Effector memory CD4-positive, alpha-beta T cell (primary cell): ENCODE measurements around the gene C2orf72.
"Not testable (repeated sequence)": the region's sequence is repeated elsewhere in the genome, so short reads cannot be mapped to it uniquely, and the experiment has no call there.

Experiments used
- DNase-seq, 3 donors: peaks; one replicate each; pipeline ENCODE4 v3.0.0-alpha.2; 2020
- H3K27ac ChIP-seq: 2 replicates; pipeline ENCODE4 v1.7.0; 2013; ENCODE audit warnings: mild to moderate bottlenecking, low read length, moderate library complexity; ENCODE audit not compliant: insufficient read depth, poor library complexity, severe bottlenecking
- H3K27me3 ChIP-seq: replicated peaks from 2 replicates; pipeline ENCODE4 v1.7.0; 2013; ENCODE audit warnings: mild to moderate bottlenecking, low read length; ENCODE audit not compliant: insufficient read depth, control insufficient read depth, poor library complexity, severe bottlenecking
- H3K36me3 ChIP-seq: 2 replicates; pipeline ENCODE4 v1.7.0; 2013; ENCODE audit warnings: mild to moderate bottlenecking, low read length, moderate library complexity; ENCODE audit not compliant: control insufficient read depth, insufficient read depth
- H3K4me1 ChIP-seq: 2 replicates; pipeline ENCODE4 v1.7.0; 2013; ENCODE audit warnings: low read length, mild to moderate bottlenecking; ENCODE audit not compliant: control insufficient read depth, insufficient read depth, poor library complexity, severe bottlenecking
- H3K4me3 ChIP-seq: 2 replicates; pipeline ENCODE4 v1.7.0; 2013; ENCODE audit warnings: low read length, low read depth, mild to moderate bottlenecking; ENCODE audit not compliant: insufficient read depth, poor library complexity, severe bottlenecking
- H3K9me3 ChIP-seq: 2 replicates; pipeline ENCODE4 v1.7.0; 2013; ENCODE audit warnings: mild to moderate bottlenecking, low read length, moderate library complexity; ENCODE audit not compliant: control insufficient read depth

The C2orf72 gene

DNA sequence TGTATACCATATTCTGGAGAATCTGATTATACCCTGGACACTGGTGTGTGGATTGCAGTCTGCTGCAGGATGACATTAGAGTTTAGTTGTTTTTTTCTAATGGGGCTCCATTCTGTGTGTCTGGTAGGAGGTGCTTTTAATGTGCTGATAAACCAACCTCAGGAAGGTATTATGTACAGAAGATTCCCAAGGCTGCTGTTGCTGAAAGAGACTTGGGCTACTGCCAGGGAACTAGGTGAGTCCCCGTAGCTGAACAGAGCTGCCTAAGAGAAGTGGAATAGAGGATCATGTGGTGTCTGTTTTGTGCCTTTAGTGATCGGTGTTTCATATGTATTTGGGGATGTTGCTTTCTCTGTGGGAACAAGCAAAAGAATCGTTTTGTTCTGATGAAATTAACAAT, 24.9 kb upstream of the C2orf72 start:
- no peaks in the 10 kb centered on the region for H3K27me3 ChIP-seq
- no peaks in the 10 kb centered on the region for H3K4me1 ChIP-seq
- H3K4me3 ChIP-seq, result no peak overlapping the region
- no peak for DNase-seq
- no peaks in the 10 kb centered on the region for H3K36me3 ChIP-seq
- no peaks in the 10 kb centered on the region for H3K9me3 ChIP-seq
- H3K27ac ChIP-seq, result no peak overlapping the region

DNA sequence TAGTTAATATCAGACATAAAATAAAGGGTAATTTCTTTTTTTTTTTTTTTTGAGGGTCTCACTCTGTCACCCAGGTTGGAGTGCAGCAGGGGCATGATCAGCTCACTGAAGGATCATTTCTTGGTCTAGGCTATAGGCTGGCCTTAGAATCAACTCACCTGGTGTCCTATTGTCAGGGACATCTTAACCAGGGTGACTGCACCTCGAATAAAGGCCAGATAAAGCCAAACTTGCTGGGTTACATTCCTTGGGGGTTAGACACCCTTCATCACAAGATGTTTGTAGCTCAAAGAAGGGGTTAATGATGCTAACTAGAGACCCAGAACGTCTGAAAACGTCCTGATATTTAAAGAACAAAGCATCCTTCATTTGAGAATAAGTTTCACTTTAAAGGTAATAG, 23.5 kb upstream of the C2orf72 start:
- Histone ChIP-seq H3K9me3 (no peaks in the 10 kb centered on the region), H3K27me3 (no peaks in the 10 kb centered on the region), H3K27ac (no peak overlapping the region), H3K4me3 (no peak overlapping the region), H3K36me3 (no peaks in the 10 kb centered on the region), H3K4me1 (no peaks in the 10 kb centered on the region)
- no peak for DNase-seq

- DNase-seq, result no peak
- H3K27ac ChIP-seq, result no peak overlapping the region
- H3K4me3 ChIP-seq, result no peak overlapping the region
These were observed 21.8 kb upstream of the C2orf72 start for GRCh38 chr2:231015478-231015877.

DNA sequence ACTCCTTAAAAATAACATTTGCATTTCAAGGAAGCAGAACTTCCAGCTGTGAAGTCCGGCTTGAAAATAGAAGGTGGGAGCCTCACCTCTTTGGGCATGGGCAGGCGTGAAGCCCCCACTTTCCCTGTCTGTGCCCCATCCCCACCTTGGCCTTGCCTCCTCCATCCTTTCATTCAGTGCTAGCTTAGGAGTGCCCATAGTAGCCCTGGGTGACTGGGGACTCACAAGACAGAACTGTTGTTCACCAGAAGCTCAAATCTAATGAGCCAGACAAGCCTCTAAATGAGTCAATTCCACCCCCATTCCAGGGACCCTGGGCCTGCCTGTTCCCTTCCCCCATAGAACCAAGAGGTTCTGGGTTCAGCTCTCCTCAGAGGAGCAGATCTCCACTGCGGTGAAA, 21.4 kb upstream of the C2orf72 start:
- Histone ChIP-seq H3K4me1 (no peaks in the 10 kb centered on the region), H3K9me3 (no peaks in the 10 kb centered on the region), H3K36me3 (no peaks in the 10 kb centered on the region), H3K27ac (no peak overlapping the region), H3K27me3 (no peaks in the 10 kb centered on the region), H3K4me3 (no peak overlapping the region)
- DNase-seq, result no peak

More at GRCh38 chr2:231015478-231015877, 21.8 kb upstream of the C2orf72 start:
- Histone ChIP-seq H3K27me3 (no peaks in the 10 kb centered on the region), H3K36me3 (no peaks in the 10 kb centered on the region), H3K9me3 (no peaks in the 10 kb centered on the region), H3K4me1 (no peaks in the 10 kb centered on the region)

DNA sequence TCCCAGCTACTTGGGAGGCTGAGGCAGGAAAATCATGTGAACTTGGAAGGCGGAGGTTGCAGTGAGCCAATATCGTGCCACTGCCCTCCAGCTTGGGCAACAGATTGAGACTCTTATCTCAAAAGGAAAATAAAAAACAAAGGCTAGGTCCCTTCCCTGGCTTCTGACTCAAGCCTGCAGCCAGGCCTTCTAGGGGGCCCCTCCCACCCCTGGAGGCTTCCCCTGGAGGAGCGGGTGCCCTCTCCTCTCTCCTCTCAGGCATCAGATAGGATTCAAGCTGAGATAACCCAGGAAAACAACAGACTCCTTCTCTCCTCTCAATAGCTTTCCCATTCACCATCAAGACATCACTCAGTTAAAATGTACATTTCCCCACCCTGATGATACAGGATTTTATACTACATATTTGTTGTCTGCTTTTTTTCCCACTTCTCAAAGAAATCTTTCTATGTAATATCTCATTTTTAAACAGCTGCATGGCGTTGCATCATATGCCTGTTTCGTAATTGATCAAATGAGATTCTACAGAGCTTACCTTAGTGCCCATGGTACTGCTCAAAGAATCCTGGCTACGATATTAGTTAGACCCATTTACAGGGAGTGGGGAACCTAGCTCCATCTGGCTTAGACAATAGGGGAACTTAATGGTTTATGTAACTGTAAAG, 20.6 kb upstream of the C2orf72 start:
- Histone ChIP-seq H3K4me3 (no peak overlapping the region), H3K27ac (no peak overlapping the region), H3K36me3 (no peaks in the 10 kb centered on the region), H3K9me3 (no peaks in the 10 kb centered on the region), H3K4me1 (no peaks in the 10 kb centered on the region), H3K27me3 (no peaks in the 10 kb centered on the region)
- no peak for DNase-seq

DNA sequence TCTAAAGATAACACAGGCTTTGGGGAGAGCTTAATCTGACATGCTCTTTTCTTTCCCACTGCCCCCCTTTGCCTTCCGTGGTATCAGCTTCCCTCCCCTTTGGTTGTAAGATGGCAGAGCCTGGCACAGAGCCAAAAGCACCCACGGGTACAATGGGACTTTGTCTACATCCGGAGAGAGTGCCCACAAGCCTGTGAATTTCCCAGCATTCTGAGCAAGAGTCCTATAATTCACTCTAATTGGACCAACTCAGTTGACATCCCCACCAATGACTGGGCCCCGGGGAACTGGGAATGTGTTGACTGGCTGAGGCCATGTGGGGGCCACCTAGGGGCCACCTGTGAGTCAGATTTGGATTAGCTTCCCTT, 20.1 kb upstream of the C2orf72 start:
- H3K27me3 ChIP-seq, result no peaks in the 10 kb centered on the region
- H3K27ac ChIP-seq, result no peak overlapping the region
- DNase-seq, result no peak
- no peaks in the 10 kb centered on the region for H3K36me3 ChIP-seq
- H3K4me3 ChIP-seq, result no peak overlapping the region
- no peaks in the 10 kb centered on the region for H3K9me3 ChIP-seq
- H3K4me1 ChIP-seq, result no peaks in the 10 kb centered on the region

- H3K36me3 ChIP-seq, result no peaks in the 10 kb centered on the region
- H3K4me3 ChIP-seq, result no peak overlapping the region
- H3K27me3 ChIP-seq, result no peaks in the 10 kb centered on the region
- DNase-seq, result no peak
- H3K27ac ChIP-seq, result no peak overlapping the region
- H3K4me1 ChIP-seq, result no peaks in the 10 kb centered on the region
- no peaks in the 10 kb centered on the region for H3K9me3 ChIP-seq
These were observed 19.1 kb upstream of the C2orf72 start for GRCh38 chr2:231018184-231018583.

GRCh38 chr2:231025059-231025458, 12.3 kb upstream of the C2orf72 start:
- not testable (repeated sequence) for H3K36me3 ChIP-seq, H3K4me1 ChIP-seq, H3K27me3 ChIP-seq, H3K27ac ChIP-seq, H3K9me3 ChIP-seq, DNase-seq, H3K4me3 ChIP-seq

DNA sequence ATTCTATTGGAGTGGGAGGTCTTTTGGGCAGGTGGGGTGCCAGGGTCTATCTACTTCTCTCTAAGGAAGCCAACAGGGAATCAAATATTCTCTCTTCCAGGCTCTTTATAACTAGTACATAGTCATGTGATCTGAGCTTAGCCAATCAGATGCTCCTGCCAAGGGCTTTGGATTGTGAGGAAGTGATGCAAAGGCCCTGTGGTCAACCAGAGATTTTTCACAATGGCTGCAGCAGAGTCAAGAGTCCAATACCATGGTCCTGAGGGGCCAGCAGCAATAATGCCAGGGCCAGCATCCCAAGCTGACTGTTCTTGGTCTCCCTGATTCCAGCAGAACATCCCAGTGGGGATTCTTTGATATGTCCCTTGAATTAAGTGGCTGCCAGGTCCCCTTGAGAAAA, 8.4 kb upstream of the C2orf72 start:
- Histone ChIP-seq H3K9me3 (no peaks in the 10 kb centered on the region), H3K27ac (no peak overlapping the region), H3K36me3 (no peaks in the 10 kb centered on the region), H3K4me1 (no peaks in the 10 kb centered on the region), H3K4me3 (no peak overlapping the region), H3K27me3 (no peaks in the 10 kb centered on the region)
- DNase-seq, result no peak

GRCh38 chr2:231029563-231029962, 7.8 kb upstream of the C2orf72 start:
- Histone ChIP-seq H3K27ac (no peak overlapping the region), H3K4me1 (no peaks in the 10 kb centered on the region), H3K9me3 (no peaks in the 10 kb centered on the region), H3K27me3 (no peaks in the 10 kb centered on the region), H3K36me3 (no peaks in the 10 kb centered on the region), H3K4me3 (no peak overlapping the region)
- no peak for DNase-seq
